K562 (cell line): ENCODE measurements around the gene ASB13. TPM values are rescaled to one million over a fixed set of nuclear protein-coding genes. Genes with fewer than 3 reads are reported as not detected.

Source experiments
- ADNP ChIP-seq: fragments of 200-800 bp; sonication (Bioruptor generic); IDR thresholded peaks from 2 replicates; pipeline ENCODE4 v1.6.1; 2016; ENCODE audit warnings: missing genetic modification characterization, missing compliant biosample characterization
- ARHGAP35 ChIP-seq: fragments of 450-650 bp; IDR thresholded peaks from 2 replicates; pipeline ENCODE4 v1.6.1; 2018; ENCODE audit not compliant: partially characterized antibody
- ARID3B ChIP-seq: fragments of 250-450 bp; sonication (Bioruptor Pico); IDR thresholded peaks from 2 replicates; pipeline ENCODE4 v1.4.0; 2020; ENCODE audit warnings: borderline replicate concordance
- BCL6 ChIP-seq: fragments of 250-450 bp; sonication (Bioruptor Pico); IDR thresholded peaks from 2 replicates; pipeline ENCODE4 v1.4.0; 2020
- CREBBP ChIP-seq: IDR thresholded peaks from one replicate; pipeline ENCODE4 v1.6.1; 2012; ENCODE audit warnings: low read depth, mild to moderate bottlenecking, control low read depth, inconsistent platforms, low read length
- DLX4 ChIP-seq: fragments of 250-450 bp; sonication (Bioruptor Pico); IDR thresholded peaks from 2 replicates; pipeline ENCODE4 v1.6.1; 2021; ENCODE audit warnings: mild to moderate bottlenecking
- EP300 ChIP-seq: IDR thresholded peaks from 2 replicates; pipeline ENCODE4 v1.6.1; 2012; ENCODE audit warnings: low read length, improper control_type of control experiment
- HLTF ChIP-seq: fragments of 450-650 bp; IDR thresholded peaks from 2 replicates; pipeline ENCODE4 v1.6.1; 2016
- HNRNPUL1 ChIP-seq: fragments of 200-400 bp; formaldehyde crosslinking; IDR thresholded peaks from 2 replicates; pipeline ENCODE4 v1.6.1; 2017; ENCODE audit warnings: low read length
- MCM2 ChIP-seq: fragments of 450-650 bp; IDR thresholded peaks from 2 replicates; pipeline ENCODE4 v1.6.1; 2017; ENCODE audit warnings: low read depth, mild to moderate bottlenecking
- MEF2A ChIP-seq: IDR thresholded peaks from 2 replicates; pipeline ENCODE4 v1.6.1; 2011; ENCODE audit warnings: low read depth, mild to moderate bottlenecking, low read length, moderate library complexity; ENCODE audit not compliant: control insufficient read depth
- NCOR1 ChIP-seq: fragments of 450-650 bp; IDR thresholded peaks from 2 replicates; pipeline ENCODE4 v1.6.1; 2016; ENCODE audit warnings: mild to moderate bottlenecking, moderate library complexity
- NFIX ChIP-seq: fragments of 250-450 bp; sonication (Bioruptor Pico); IDR thresholded peaks from 2 replicates; pipeline ENCODE4 v1.4.0; 2020; ENCODE audit warnings: low read depth, mild to moderate bottlenecking, moderate library complexity
- PHF20 ChIP-seq: fragments of 450-650 bp; IDR thresholded peaks from 2 replicates; pipeline ENCODE4 v1.6.1; 2018; ENCODE audit not compliant: partially characterized antibody
- RUNX1 ChIP-seq: sonication (generic); IDR thresholded peaks from 2 replicates; pipeline ENCODE4 v1.6.1; 2016; ENCODE audit warnings: antibody characterized with exemption, low read depth
- SMAD1 ChIP-seq: fragments of 150-350 bp; IDR thresholded peaks from 2 replicates; pipeline ENCODE4 v1.6.1; 2014; ENCODE audit warnings: low read length, low read depth; ENCODE audit not compliant: partially characterized antibody
- SMARCC2 ChIP-seq: fragments of 450-650 bp; IDR thresholded peaks from 2 replicates; pipeline ENCODE4 v1.6.1; 2017; ENCODE audit warnings: antibody characterized with exemption, moderate library complexity, mild to moderate bottlenecking, low read depth
- SRSF9 ChIP-seq: fragments of 200-400 bp; formaldehyde crosslinking; IDR thresholded peaks from 2 replicates; pipeline ENCODE4 v1.6.1; 2017; ENCODE audit warnings: low read depth, low read length, borderline replicate concordance
- SUPT5H ChIP-seq: fragments of 450-650 bp; IDR thresholded peaks from 2 replicates; pipeline ENCODE4 v1.6.1; 2016
- TOE1 ChIP-seq, 2 experiments: fragments of 450-650 bp in 1 of 2; sonication (generic) in 1 of 2; formaldehyde crosslinking in 1 of 2; IDR thresholded peaks; 2 replicates each; pipeline versions ENCODE4 v1.7.1 to v1.8.0; 2016 to 2022; ENCODE audit warnings: borderline replicate concordance in 2 of 2, mild to moderate bottlenecking in 2 of 2, antibody characterized with exemption in 1 of 2, inconsistent platforms in 1 of 2, low read depth in 1 of 2, missing genetic modification reagents in 1 of 2, moderate library complexity in 1 of 2
- YBX1 ChIP-seq: fragments of 450-650 bp; IDR thresholded peaks from 2 replicates; pipeline ENCODE4 v1.7.1; 2016; ENCODE audit warnings: mild to moderate bottlenecking
- ZBTB26 ChIP-seq: fragments of 450-650 bp; formaldehyde crosslinking; IDR thresholded peaks from 2 replicates; pipeline ENCODE4 v1.4.0; 2022; ENCODE audit warnings: missing genetic modification characterization
- ZBTB33 ChIP-seq: sonication (generic); formaldehyde crosslinking; IDR thresholded peaks from 2 replicates; pipeline ENCODE4 v1.8.1; 2023; ENCODE audit warnings: mild to moderate bottlenecking, missing genetic modification reagents
- ZNF253 ChIP-seq: fragments of 250-450 bp; sonication (Bioruptor Pico); conservative IDR thresholded peaks from 2 replicates; pipeline ENCODE4 v1.6.1; 2021; ENCODE audit warnings: mild to moderate bottlenecking
- ZNF354B ChIP-seq: fragments of 250-450 bp; sonication (Bioruptor Pico); IDR thresholded peaks from 2 replicates; pipeline ENCODE4 v1.4.0; 2020
- ZZZ3 ChIP-seq: fragments of 450-650 bp; IDR thresholded peaks from 2 replicates; pipeline ENCODE4 v1.6.1; 2016; ENCODE audit warnings: antibody characterized with exemption, mild to moderate bottlenecking, moderate library complexity
- polyA plus RNA-seq, 8 experiments: library from polyadenylated mRNA; depleted of rRNA in 4 of 8; stranded (reverse) in 5 of 8; unstranded in 3 of 8; fragments of >200 nt; fragmentation: Nextera tagmentation in 2 of 8; fragmentation: Illumina TruSeq in 1 of 8; extraction: Ambion mirVana in 2 of 8; extraction: Trizol in 1 of 8; gene quantifications; 2 replicates each; pipeline versions ENCODE4 v1.2.1 to v1.2.3, GENCODE V29; 2011 to 2014; ENCODE audit warnings: inconsistent platforms in 1 of 8, missing spikeins in 1 of 8
- total RNA-seq, 7 experiments: library from RNA; depleted of rRNA in 6 of 7; stranded (reverse); fragments of >200 nt in 6 of 7; fragmentation: Illumina TruSeq in 2 of 7; extraction: Trizol in 2 of 7; gene quantifications; 2 replicates each; pipeline versions ENCODE4 v1.2.1 to v1.2.3, GENCODE V29; 2011 to 2021; ENCODE audit warnings: low replicate concordance in 1 of 7

Gene ASB13
- total and polyA plus RNA-seq, 9 of the 15 experiments (the other 6 are each of a cell fraction or from before 2014, with no cell fraction given) = 5.2 to 28.8 (median 16.9) TPM

DNA sequence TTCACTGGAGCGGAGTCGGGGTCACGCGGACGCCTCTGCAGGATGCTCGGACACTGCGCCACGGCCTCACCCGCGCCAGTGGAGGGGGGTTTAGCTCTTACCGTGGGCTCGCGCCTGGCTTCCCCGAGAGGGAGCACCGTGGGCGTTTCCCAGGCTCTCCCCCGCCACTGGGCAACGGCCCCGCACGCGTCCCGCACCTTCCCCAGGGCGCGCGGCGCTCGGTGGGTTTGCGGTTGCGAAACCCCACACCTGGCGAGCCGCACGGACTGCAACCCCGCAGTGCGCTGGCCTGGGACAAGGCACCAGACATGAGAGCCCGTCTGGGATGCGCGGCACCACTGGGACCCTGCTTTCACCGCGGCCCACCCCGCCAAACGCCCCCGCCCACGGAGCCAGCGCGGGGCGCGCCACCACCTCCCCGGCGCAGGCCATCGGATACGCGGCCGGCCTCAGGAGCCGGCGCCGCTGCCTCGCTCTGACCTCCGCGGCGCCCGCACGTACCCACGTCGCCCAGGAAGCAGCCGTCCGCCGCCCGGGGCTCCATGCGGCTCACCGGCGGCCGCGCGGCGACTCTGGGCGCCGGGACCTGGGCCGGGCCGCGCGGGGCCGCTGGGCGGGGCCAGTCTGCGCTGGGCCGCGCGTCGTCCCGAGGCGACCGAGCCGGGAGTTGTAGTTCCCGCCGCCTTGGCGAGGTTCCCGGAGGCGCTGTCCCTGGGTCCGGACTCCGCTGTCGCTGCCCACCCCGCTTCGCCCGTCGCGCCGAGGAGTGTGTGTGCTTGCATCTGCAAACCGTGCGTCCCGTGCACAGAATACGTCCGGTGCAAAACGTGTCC is at the start of gene ASB13 (continued):
- no peak for TF ChIP-seq ZBTB33
- no peak for TF ChIP-seq DLX4 (CRISPR knock-in tag)
- no peak for TF ChIP-seq HNRNPUL1
- no peak for TF ChIP-seq NCOR1
- TF ChIP-seq MEF2A = no peak
- no peak for TF ChIP-seq ARHGAP35
- no peak for TF ChIP-seq NFIX (CRISPR knock-in tag)
- TF ChIP-seq PHF20 = peak; percentile 31
- no peak for TF ChIP-seq ADNP (tag)
- no peak for TF ChIP-seq SRSF9
- no peak for TF ChIP-seq SMAD1
- no peak for TF ChIP-seq YBX1
- TF ChIP-seq TOE1 (IDR thresholded peaks at IDR 0.05; ENCODE audit: borderline replicate concordance) = no peak
- peak; percentile 63; the same call in 1 of the 2 replicates for TF ChIP-seq TOE1 (CRISPR knock-in tag; IDR thresholded peaks at IDR 0.05; ENCODE audit: borderline replicate concordance, low read depth)
- TF ChIP-seq RUNX1 = no peak
- TF ChIP-seq CREBBP = no peak
- TF ChIP-seq ZNF354B = no peak
- no peak for TF ChIP-seq MCM2
- TF ChIP-seq ZBTB26 (CRISPR knock-in tag) = no peak
- TF ChIP-seq SMARCC2 = no peak
- no peak for TF ChIP-seq ZZZ3
- TF ChIP-seq EP300 = no peak
- TF ChIP-seq HLTF = no peak
- TF ChIP-seq BCL6 = no peak
- no peak for TF ChIP-seq ARID3B
- no peak for TF ChIP-seq SUPT5H
- no peak for TF ChIP-seq ZNF253 (CRISPR knock-in tag)
